ENCODE results near the gene USH1C.

The USH1C gene

DNA sequence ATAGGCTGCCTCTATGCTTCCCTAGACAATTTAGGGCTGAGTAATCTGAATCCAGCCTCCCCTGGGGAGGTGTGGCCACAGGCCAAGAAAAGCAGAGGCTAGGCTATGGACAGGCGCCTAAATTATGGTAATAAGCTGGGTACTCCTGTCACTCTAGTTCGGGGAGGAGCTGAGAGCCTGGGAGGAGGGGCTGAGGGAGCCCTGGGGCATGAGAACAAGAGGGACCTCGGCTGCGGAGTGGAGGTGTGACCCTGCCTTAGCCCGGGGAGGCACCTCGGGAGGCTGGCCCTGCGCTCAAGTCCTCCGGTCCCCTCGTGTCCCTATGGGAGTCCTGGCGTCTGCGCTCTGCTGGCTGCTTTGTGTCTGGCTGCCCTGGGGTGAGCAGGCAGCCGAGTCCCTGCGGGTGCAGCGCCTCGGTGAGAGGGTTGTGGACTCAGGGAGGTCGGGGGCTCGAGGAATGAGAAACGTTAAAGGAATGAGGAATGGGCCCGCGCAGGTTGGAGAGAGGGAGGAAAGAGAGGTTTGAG is 2.9 kb upstream of the USH1C start, which contains the start of gene OTOG:
TSS of gene OTOG (plus strand) at position 209 of the 527 bp plus-strand sequence. CDS start at position 323, 114 bp downstream.
- no peak for DNase-seq (ENCODE audit: low read depth)

DNA sequence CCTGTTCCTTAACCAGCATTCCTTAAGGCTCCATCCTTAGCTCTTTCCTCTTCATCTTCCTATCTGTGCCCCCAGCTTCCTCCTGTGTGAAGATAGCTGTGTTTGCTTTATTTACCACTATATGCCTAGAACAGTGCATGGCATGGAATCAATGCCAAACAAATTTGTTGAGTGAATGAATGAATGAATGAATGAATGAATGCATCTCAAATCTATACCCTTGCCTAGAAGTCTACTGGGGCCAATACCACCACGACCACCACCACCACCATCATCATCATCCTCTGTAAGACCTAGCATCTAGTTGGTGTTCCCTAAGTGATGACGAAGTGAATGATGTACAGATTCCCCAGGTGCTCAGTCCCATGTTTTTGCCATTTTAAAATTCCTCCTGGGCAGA is 2.0 kb upstream of the USH1C start:
- no peak for DNase-seq (ENCODE audit: low read depth)

DNA sequence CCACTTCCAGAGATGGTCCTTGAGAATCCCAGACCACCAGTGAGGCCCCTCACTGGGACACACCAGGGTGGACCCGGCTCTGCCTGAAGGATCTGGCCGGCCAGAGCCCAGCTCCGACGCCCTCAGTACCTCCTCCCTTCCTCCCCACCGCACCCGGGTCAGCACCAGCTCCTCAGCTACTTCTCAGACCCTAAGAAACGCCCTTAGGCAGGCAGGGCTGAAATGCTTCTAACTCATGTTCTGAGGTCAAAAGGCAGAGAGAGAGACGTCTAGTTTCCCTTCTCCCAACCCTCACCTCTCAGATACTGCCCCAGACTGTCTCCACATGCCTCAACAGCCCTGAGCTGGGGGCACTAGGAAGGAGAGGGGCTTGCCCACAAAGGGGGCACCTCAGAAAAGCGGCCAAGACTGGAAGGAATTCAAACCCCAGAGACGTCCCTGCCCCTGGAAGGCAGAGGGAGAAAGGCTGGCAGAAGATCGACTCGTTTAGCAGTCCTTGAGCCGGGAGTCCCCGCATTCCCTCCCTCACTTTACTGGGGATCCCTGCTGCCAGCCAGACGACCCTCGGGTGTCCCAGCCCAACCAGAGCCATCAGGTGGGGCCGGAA is 539 bp downstream of the USH1C start:
- DNase-seq (ENCODE audit: low read depth): no peak

DNA sequence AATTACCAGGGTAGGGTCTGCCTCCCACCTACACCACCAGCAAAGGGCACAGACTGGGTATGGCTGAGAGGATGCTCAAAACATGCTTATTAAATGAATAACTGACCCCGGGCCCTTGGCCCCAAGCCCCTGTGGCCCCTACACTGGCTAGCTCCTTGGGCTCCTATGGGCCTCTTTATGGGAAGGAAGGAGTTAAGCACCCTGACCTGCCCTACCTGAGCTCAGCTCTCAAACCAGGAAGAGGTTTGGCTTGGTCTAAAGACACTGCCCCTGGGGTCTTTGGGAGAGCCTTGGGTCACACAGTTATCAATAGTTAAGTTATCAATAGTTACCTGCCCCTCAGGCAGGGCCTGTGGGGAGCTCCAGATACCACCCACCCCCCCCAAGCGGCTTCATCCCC is 1.2 kb downstream of the USH1C start:
- DNase-seq (ENCODE audit: low read depth): no peak

DNA sequence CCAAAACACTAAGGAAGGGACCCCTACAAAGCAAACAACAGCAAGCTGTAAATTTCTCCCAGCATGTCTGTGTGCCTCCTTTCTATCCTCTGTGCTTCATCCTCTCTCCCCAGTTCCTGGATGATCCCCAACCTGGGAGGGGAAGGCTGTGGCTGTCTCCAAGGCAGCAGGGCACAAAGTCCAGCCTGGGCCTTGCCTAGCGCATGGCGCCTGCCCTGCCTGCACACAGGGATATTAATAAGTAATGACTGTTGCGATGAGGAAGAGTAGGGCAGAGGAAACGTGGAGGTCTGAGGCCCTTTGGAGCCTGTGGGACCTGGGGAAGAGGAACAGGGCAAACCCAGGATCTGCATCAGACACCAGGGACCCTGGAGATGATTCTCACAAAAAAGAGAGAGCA is 2.0 kb downstream of the USH1C start:
- no peak for DNase-seq (ENCODE audit: low read depth)

DNA sequence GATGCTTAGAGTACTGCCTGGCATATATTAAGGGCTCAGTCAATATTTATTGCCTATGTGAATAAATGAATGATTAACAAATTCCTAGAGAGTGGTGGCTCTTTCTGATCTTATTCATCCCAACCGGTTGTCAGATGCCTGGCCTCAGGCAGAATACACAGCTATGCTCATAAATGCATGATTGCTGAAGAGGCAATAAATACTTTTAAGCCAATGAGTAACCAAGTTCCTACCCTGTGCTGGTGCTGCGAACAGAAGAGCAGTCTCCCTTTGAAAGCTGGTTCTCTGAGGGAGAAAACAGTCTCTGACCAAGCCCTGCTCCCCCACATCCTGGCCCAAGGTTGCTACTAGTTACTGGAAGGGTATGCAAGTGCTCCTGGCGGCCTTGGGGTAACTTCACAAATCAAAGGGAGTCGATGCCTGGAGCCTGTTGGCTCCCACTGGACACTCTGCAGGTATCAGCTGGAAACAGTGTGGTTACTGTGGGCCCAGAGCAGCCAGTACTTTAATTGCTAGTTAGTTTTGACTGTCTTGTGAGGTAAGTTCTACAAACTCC is 2.8 kb downstream of the USH1C start:
- no peak for DNase-seq (ENCODE audit: low read depth)

DNA sequence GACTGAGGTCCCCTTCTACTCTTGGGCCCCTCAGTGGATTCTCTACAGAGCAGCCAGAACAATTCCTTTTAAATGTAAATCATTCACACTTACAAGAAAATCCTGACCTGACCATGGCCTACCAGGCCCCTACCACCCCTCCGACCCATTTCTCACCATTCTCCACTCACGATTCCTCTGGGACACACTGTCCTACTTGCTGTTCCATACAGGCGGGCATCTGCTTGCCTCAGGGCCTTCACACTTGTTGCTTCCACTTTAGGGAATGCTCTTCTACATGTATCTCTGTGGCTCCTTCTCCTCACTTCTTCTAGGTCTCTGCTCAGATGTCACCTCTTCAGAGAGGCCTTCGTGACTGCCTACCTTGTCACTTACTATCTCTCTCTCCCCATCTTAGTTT is 3.4 kb downstream of the USH1C start:
- DNase-seq (ENCODE audit: low read depth): no peak

DNA sequence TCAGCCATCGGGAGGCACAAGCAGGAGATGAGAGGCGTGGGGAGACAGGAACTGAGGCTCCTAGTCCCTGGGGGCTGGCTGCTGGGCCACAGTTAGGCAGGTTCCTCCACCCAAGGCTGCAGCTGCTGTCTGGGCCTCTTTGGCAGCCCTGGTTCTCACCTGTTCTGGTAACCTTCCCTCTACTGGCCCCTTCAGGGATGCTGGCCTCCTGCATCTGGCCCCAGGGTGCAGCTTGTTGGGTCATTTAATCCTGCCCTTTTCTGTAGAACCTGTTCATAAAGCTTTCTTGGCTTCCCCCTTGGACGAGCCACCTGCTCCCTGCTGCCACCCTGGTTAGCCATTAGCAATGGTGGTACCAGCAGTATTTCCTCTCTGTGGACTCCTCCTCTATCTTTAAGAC is 5.5 kb downstream of the USH1C start:
- DNase-seq (ENCODE audit: low read depth): no peak

DNA sequence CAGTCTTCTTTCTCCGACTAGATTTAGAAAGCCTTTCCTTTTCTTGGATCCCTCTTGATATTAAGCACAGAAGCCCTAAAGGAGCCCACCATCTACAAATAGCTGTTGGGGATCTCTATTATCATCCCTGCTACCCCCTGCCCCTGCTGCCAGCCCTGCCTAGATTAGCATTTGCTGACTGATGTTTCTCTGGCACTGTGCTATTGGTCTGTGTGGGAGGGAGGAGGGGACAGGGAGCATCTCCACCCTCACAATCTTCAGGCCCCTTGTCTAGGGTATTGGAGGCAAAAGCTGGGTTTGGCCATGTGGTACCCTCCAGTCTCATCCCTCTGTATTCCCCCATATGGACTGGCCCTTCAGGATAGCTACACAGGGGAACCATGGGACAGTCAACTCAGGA is 6.2 kb downstream of the USH1C start:
- no peak for DNase-seq (ENCODE audit: low read depth)

DNA sequence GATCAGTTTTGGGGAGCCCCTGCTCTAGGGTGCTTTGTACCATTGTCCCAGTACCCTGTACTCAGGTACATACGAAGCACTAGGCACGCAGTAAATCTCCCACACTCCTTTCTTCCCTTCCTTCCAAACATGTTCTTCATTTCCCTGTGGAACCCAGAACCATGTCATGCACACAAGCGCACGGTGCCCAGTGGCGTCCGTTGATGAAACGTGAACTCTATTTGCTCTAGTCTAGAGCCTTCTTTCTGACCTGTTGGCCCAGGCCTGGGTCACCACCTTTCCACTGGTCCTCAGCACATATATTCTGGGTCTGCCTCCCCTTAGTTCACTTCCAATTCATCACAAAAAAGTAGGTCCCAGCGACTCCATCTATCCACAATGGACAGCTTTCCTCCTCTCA is 7.0 kb downstream of the USH1C start:
- no peak for DNase-seq (ENCODE audit: low read depth)

DNA sequence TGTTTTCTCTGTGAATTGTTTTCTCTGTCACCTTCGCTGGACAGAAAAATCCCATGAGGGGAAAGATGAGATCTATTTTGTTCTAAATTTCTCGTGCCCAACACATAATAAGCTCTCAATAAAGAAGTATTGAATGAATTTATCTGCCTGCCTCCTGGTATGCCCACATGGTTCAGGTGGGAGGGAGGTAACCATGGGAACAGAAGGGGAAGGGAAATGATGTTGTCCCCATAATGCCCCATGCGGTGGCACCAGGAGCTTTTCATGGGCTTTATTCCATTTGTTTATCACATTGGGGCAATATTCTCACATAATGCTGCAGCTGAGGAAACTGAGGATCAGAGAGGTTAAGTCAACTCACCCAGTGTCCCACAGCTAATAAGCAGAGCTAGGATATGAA is 8.7 kb downstream of the USH1C start:
- DNase-seq (ENCODE audit: low read depth): no peak

DNA sequence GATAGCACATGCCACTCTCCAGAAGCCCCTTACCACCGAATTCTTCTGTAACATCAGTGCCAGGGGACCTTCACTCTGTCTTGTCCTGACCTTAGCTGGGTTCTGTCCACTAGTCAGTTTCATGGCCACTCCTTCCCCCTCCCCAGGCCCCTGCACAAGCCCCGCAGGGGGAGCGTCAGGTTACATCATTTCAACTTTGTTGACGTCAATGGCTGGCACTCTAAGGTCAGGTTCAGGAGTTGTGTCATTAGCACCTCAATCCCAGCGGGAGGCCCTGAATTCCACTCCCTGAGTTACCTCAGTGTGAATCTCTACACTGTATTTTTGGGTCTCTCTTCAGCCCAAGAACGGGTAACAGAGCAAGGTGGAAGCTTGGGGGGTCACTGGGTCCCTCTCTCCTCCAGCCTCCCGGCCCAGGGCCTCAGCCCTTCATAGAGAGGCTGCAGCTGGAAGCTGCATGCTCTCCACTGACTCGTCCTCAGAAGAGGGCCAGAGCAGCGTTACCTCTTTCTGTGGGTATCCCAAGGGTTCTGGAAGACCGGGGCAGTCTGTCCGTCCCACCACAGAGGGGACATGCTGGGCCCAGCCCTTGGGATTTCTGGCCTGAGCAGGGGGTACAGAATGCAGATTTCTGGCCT is 10.3 kb downstream of the USH1C start:
- DNase-seq (ENCODE audit: low read depth): no peak

DNA sequence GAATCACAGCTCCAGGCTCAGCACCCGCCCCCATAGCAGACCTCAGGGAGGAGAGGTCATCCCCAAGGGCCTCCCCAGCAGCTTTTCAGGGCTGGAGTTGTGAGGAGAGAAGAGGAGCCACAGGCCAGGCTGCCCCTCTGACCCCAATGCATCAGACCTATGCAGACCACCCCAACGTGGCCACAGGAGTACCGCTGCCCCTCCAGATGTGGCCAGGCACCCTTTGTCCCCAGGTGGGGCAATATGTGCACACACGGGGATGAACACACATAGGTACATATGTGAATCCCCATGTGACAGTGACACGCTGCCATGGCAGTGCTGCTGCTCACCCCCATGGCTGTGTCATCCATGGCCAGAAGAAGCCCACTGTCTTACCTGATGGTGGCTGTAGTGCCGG is 10.9 kb downstream of the USH1C start:
- DNase-seq (ENCODE audit: low read depth): no peak

DNA sequence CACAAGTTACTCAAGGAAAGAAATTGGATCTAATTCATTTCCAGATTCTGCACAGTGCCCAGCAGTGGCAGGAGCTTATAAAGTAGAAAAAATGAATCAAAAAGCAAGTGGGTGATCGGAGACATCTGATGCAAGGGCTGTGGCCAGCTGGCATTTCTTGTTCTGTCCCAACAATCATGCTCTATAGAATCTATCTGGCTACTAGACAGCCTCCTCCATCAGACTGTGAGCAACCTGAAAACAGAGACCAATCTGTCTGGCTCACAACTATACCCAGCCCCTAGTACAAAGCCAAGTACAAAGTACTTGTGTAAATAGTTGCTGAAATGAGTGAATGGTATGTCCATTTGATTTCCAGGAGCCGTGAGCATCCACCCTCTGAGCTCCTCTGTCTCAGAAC is 11.4 kb downstream of the USH1C start:
- DNase-seq (ENCODE audit: low read depth): no peak

DNA sequence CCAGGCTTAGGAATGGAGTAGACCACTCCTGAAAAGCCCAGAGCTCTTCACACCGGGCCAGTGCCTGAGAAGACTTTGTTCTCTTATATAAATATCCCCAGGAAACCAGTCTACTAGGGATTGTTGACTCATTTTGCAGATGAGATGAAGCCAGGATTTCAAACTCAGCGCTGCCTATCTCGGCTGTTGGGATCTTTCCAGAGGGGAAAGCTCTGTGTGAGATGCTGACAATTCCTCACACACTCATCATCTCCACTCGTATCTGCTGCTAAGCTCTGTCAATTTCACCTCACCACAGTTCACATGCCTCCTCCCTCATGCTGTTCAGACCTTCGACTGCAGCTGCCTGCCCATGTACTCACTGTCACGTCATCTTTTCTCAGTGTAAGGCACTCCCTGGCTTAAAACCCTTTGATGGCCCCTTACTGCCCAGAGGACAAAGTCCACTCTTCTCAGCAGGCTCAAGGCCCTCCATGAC is 12.5 kb downstream of the USH1C start:
- no peak for DNase-seq (ENCODE audit: low read depth)

DNA sequence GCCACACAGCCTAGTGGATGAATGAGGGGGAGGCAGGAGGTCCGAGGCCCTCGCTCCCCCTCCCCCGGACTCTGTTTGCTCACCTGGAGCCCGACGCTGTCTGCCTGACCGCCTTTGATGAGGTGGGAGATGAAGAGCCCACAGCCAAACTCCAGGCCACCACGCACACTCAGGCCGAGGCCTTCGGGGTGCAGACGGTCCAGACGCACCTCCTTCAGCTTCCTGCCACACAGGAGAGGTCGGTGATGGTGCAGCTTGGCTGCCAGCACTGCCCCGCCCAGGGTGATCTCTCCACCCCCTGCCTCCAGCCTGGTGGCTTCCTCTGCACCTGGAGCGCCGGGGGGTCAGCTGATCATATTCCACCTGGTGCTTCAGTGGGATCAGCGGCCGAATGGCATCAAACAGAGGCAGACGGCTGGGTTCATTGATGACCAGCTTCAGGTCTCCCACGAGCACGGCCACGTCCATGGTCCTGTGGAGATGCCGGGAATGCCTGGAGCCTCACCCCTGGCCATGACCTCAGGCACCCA is 13.1 kb downstream of the USH1C start:
- DNase-seq (ENCODE audit: low read depth): no peak

DNA sequence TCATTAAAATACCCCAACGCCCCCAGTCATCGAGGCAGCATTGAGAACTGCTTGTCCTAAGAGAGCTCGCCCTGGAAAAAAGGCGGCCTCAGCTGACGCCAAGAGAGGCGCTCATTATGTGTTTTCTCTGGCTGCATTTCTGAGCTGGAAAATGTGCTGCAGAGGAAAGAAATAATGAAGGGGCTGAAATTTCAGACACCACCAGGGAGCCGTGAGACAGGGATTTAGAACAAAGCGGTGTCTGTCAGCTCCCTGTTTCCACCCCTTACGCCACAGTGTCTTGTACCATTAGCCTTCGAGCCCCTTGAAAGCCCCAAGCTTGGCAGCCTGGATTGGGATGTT is 14.4 kb downstream of the USH1C start:
- DNase-seq (ENCODE audit: low read depth): no peak

DNA sequence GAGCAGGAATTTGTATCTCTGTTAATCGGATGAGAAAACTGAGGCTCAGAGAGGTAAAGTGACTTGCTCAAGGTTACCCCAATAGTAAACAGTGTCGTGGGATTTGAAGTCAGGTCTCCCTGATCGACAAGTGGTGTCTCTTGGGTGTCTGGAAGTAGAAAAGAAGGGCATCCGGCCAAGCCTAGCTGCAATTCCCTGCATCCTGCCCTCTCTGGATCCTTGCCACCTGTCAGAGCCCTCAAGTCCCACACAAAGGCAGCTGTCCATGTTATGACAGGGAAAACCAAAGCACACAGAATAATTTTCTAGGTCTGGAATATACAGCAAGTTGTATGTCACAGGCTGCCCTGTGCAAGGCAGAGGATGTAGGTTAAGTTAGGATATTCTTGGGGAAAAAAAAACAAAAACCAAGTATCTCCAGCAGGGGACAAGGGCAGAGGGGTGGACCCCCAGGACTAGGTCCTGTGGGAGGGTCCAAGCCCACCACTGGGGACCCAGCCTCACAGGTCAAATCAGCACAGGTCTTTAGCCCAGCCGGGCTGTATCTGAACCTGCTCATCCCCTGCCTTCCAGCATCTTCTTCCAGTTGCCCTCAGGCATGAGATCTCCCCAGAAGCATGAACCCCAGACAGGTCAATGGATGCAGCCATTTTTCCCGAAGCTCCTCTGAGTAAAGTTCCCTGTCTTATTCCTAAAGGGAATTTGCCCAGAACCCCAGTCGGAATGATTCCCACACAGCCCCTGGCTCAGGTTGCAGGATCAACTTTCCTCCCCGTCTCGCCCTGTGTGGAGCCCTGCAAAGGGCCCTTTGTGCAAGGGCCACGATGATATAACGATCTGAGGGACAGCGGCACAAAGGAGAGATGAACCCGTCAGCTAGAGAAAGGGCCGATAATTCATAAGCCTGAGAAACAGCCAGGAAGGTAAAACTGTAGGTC is 15.0 kb downstream of the USH1C start:
- DNase-seq (ENCODE audit: low read depth): no peak

DNA sequence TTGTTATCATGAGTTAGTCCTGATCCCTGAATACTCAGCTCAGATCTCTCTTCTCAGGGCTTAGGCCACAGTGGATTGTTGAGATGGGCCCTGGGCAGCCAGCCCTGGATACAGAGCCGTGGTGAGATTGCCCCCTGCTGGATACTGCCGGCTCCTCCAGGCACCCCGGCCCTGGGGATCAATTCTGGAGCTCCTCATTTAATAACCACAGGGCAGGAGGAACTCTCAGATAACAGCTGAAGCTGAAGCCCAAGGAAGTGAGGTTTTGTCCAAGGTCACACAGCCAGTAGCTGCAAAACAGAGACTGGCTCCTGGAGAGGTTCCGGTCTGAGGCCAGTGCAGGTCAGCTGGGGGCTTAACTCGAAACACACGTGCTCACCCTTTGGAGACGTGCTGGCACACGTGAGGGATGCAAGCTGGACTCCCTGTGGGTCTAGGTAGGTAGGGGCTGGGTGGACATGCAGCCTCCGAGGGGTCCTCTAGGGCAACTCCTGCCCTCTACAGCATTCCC is 16.0 kb downstream of the USH1C start:
- DNase-seq (ENCODE audit: low read depth): peak; percentile 25

DNA sequence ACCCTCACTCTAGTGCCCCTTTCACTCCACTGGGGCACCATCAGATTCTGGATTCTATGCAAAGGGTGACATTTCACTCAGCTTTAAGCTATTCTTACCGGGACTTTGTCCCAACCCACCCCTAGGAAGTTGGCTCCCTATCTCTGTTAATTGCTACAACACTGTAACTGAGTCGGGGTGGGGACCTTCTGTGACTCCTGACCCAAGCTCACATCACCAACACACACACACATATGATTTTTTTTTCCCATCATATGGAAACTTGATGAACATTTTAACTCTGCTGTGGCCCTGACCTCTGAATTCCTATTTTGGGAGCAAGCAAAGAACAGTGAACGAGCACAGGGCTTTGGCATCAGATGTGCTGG is 16.6 kb downstream of the USH1C start:
- no peak for DNase-seq (ENCODE audit: low read depth)

DNA sequence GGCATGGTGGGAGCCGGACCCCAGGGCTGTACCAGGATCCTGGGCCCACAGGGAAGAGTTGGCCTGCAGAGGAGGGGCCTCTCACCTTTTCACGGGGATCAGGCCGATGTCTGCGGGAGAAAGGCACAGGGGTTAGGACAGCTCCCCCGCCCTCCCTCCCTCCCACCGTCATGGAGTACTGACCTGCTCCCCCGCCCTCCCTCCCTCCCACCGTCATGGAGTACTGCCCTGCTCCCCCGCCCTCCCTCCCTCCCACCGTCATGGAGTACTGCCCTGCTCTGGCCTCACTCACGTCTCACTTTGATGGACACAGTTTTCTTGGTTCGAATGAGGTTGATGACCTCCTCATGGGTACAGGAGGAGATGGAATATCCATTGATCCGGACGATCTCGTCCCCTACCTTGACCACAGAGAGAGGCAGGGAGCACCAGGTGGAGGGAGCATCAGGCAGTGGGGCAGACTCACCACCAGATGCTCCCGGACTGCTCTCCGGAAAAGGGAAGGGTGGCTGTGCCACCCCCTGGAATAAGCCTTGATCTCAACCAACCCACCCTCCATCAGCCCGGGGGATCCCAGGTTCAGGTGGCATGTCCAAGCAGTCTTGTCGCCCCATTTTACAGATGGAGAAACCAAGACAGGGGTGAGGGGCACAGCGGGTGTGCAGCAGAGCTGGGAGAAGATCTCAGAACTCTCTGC is 17.1 kb downstream of the USH1C start:
- no peak for DNase-seq (ENCODE audit: low read depth)
